Adipose tissue (tissue), 3 donors: ENCODE results near the gene ALDOC. TPM values are rescaled to one million over a fixed set of nuclear protein-coding genes. Genes with fewer than 3 reads are reported as not detected.
"Not testable (repeated sequence)": the region's sequence is repeated elsewhere in the genome, so short reads cannot be mapped to it uniquely, and the experiment has no call there.

ENCODE experiments used
- H3K27ac ChIP-seq: one replicate; pipeline ENCODE4 v1.5.1; 2013; ENCODE audit warnings: low read depth, low read length
- WGBS, 3 donors: extraction: QIAGEN DNeasy Blood & Tissue Kit; methylation state at CpG; one replicate each; pipeline ENCODE4 v1.1.7; 2013; 5-methylcytosine and 5-hydroxymethylcytosine counted together
- polyA plus RNA-seq, 3 donors: library from polyadenylated mRNA; stranded (reverse); fragments of 200-250 nt; gene quantifications; one replicate each; pipeline ENCODE4 v1.2.3, GENCODE V29; 2013
- donor health status: healthy with polysubstance abuse.
- donor health status: Bipolar disorder and iron deficiency.
- donor health status: healthy.

The ALDOC gene
- polyA plus RNA-seq = 10 to 100 TPM in 2 of 3 donors, 1 to 10 TPM in 1; 5.4 to 59.0 (median 23.8) TPM

DNA sequence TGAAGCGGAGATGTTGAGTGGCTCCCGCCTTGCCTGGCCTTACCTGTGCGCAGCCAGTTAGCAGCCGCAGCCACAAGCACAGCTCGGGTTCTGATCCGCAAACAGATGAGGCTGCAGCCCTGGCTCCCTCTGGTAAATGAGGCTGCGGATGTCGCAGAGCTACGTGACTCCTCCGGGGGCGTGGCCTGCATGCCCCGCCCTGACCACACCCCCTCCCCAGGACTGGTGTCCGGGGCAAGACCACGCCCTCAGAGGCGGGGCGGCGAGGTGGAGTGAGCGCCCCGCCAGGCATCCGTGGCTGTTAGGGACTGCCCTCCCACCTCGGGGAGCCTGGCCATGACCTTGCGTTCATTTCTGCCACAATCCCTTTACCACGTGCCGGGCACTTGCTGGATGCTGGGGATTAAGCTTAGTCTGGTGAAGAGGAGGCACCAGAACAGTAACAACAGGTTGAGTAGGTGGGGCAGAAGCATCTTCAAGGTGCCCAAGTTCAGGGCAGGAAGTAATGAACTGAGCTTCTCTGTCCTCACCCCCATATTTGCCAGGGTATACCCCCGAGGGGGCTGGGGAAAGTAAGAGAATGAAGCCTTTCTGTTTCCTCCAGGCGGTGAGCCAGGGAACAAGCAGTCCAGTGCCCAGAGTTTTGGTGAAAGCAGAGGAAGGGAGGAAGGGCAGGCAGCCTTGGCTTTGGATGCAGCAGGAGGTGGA lies at the start of gene ALDOC:
Gene ALDOC (minus strand): TSS at position 138 of the 708 bp plus-strand sequence. CDS start 1,363 bp downstream, outside the sequence.
- WGBS, 3 donors = 5 to 9% (median 8%) methylated on average over 24 to 25 of the region's 26 CpGs
- H3K27ac ChIP-seq = no peak within 1 kb of the TSS

DNA sequence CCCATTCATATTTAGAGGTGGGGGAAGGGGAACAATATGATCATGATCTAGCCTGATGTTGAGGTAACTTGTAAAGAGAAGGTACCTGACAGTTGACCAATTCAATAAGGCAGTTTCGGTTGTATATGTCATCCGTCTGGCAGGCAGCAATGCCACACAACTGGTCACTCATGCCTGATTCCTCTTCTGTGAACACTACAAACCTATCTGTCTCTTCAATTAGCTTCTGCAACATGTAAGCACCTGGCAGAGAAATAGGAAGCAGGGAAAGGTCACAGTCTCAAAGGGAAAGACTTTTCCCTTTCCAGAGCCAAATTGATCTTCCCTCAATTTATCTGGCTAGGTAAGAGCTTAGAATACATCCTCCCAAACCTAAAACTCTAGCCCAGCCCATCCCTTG lies 47.5 kb upstream of the ALDOC start:
- 91 to 94% (median 92%) methylated on average over 2 of the region's 2 CpGs for WGBS, 3 donors

DNA sequence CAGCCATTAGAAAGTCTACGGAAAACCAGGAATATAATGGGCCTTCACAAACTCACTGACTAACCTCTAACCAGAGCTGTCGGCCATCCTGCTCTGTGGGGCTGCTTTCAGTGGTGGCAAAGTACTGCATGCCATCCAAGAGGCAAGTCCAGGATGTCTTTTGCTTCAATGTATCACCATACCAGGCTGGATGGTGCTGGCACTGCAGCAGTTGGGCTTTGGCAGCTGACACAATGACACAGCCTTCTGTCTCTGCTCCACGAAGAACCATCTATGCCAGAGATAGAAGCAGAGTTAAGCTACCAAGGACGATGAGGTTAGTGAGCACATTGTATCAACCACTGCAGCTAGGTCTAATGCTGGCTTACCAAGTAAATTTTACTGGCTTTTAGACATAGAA lies 47.0 kb upstream of the ALDOC start:
- H3K27ac ChIP-seq = no peak overlapping the region
- 90 to 97% (median 91%) methylated on average over 4 of the region's 4 CpGs for WGBS, 3 donors

More for the DNA sequence above, 47.5 kb upstream of the ALDOC start:
- no peak overlapping the region for H3K27ac ChIP-seq

DNA sequence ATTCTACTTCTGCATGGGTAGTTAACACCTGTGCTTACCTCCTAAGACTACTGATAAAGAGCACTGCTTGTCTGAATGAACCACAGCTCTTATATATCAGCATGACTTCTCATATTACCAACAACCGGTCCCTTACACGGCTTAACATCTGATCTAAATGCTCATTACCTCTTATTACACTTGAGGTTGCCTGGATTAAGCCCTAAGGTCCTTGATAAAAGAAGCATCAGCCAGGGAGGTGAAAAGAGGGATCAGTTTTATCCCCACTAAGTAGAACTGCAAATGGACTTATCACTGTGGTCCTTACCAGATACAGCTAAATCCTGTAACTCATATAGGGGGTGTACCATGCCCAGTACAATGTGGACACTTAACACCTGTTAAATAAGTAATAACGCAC lies 45.5 kb upstream of the ALDOC start:
- H3K27ac ChIP-seq = no peak overlapping the region
- WGBS, 3 donors = 81 to 97% (median 93%) methylated on average over 3 of the region's 3 CpGs

DNA sequence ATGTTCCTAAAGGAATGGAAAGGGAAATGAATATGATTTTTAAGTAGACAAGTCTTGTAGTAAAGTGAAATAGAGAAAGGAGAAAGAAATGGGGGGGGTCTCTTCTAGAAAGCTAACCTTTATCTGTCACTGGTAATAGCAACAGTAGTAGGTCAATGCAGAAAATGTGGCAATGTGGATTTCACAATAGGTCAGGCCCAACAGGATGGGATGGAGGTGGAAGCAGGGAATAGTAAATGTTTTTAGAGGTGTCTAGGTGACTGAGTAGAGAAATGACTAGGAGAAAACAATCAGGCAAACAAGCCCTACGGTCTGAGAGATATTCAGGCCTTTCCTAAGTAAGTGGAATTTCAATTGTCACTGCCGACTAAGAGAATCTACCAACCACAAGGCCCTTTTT lies 43.3 kb upstream of the ALDOC start:
- 77 to 89% (median 80%) methylated on average over 2 of the region's 2 CpGs for WGBS, 3 donors

DNA sequence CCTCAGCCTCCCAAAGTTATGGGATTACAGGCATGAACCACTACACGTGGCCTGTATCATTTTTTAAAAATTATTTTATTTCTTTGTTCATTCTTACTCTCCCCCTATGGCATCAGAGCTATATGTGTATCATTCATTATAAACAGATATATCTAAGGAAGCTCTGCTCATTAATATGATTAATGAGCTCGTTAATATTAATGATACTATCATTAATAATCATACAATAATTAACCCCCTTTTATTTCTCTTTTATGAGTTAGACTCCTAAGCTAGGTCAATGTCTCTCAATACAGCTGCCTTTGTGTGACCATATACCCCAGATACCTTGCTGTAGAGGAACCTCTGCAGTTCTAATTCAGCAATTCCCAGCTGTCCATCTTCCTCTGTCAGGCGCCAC lies 41.8 kb upstream of the ALDOC start:
- H3K27ac ChIP-seq = no peak overlapping the region
- WGBS, 3 donors = 85 to 96% (median 93%) methylated on average over 3 of the region's 3 CpGs

More for the DNA sequence above, 43.3 kb upstream of the ALDOC start:
- no peak overlapping the region for H3K27ac ChIP-seq

DNA sequence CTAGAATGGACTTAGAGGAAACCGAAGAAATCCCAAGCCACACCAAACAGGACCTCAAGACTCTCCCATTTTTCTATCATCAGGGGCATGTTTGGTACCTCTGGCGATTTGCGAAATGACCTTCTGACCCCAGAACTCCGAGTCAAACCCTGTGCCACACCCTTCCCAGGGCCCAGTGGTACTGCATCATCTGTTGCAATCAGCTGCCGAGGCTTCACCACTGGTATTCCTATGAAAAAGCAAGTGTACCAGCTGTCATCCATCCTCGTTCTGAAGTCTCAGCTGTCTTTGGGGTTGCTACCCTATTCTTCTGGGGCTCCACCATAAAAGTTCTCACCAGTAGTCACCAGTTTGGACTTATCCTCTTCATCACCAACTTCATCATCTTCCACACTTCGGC lies 39.6 kb upstream of the ALDOC start:
- H3K27ac ChIP-seq = no peak overlapping the region
- 80 to 87% (median 82%) methylated on average over 7 of the region's 7 CpGs for WGBS, 3 donors

DNA sequence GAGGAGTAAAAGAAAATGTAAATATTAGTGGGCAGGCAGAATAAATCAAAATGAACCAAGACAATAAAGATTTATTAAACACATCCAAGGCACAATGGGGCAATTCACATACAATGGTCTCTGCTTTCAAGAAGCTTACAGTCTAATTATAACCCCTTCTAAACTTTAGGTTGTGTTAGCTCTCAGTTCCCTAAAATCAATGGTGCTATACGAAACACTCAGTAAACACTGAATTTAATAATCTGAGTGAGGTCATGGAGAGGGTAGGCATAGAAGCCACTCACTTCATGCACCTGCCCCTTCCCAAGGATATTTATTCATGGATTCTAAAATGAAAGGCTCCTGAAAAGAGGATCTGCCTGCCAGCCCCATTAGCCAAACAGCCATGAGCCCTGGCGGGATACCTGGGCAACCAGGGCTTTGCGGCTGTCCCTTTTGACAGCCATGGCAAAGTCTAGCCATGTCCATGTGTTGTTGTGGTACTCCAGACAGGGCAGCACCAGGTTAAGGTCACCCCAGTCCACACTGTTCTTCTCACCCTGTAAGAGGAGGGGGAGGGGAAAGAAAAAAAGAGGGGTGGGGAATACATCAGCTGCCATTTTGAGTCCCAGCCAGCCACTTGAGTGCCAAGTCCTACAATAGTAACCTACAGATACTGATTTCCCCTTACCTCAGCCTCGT lies 38.7 kb upstream of the ALDOC start:
- H3K27ac ChIP-seq = no peak overlapping the region
- WGBS, 3 donors = 83 to 91% (median 87%) methylated on average over 4 of the region's 4 CpGs

DNA sequence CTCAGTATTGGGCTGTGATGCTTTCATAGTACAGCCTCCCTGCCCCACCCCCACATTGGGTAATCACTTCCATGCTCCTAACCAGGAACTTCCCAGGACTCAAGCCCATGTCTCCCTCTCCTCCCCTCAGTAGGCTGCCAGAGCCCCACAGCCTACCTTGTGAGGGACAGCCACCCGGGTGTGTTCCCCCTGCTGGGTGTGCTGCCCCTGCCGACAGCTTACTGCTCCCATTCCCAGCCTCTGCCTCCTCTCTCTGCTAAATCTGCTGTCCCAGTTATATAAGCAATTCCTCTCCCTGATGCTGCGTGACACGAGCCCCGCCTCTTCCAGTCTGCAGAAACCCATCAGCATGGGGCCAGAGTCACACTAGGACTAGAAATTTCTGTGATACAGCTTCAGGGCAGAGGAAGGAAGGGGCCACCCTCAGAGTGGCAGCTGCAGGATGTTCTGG lies 37.3 kb upstream of the ALDOC start, which contains the start of gene RSKR:
Gene RSKR (minus strand): TSS at position 255 of the 451 bp plus-strand sequence. CDS start 24 bp downstream, at position 231.
- no peak within 1 kb of the TSS for H3K27ac ChIP-seq
- WGBS, 3 donors = 63 to 89% (median 67%) methylated on average over 5 of the region's 5 CpGs

DNA sequence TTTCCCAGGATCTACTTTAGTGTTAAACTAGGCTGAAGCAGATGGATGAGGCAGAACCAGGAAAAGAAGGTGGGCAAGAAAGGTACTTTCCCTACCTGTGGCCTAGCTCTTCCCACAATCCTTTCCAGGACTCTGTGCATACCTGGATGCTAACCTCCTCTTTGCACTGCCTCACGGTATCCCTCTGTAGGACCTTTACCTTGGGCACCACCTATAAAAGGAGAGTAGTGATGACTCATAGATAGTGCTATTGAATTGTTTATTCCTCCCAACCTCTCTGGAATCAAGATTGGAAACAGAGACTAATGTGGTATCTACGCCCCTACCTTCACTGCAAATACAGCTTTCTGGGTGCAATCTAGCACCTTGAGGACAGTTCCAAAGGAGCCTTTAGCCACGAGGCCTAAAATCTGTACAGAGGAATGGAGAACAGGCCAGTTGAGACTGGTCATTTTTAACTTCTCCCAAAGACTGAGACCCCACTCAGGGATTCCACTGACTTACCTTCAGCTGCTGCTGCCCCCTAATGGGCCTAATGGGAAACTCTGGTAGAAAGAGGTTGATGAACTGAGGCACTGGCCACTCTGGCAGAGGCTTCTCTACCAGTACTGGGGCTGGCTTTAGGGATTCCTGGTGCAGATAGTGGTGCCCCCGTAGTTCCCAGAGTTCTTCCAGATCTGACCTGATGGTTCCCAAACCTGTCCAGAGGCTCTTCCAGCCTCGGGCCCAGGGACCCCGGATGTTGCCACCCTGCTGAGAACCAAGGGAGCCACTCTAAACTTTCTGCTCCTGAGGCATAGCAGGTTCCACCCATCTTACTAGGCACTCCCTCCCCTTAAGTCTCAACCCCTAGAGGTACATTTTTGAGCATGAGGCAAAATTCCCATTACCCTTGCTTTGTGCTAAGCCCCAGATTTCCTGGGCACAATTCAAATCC lies 36.5 kb upstream of the ALDOC start:
- H3K27ac ChIP-seq = no peak overlapping the region
- WGBS, 3 donors = 76 to 82% (median 76%) methylated on average over 6 of the region's 6 CpGs

DNA sequence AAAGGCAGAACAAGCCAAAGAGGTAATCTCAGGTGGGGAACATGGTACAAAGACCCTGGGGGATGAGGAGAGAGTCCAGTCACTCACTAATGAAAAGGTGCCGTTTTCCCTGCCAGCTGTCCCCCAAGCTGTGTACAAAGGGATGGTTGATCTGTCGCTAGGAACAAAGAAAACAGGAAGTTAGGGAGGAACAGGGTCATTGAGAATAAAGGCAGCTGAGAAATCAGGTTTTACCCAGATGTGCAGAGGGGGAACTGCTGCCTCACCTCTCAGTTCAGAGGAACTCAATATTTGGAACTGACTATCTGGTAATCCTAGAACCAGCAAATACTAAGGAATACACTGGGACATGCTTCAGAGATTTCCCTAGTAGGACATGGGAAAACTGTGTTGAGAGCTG lies 35.8 kb upstream of the ALDOC start:
- 41 to 64% (median 46%) methylated on average over 2 of the region's 2 CpGs for WGBS, 3 donors
- no peak overlapping the region for H3K27ac ChIP-seq

DNA sequence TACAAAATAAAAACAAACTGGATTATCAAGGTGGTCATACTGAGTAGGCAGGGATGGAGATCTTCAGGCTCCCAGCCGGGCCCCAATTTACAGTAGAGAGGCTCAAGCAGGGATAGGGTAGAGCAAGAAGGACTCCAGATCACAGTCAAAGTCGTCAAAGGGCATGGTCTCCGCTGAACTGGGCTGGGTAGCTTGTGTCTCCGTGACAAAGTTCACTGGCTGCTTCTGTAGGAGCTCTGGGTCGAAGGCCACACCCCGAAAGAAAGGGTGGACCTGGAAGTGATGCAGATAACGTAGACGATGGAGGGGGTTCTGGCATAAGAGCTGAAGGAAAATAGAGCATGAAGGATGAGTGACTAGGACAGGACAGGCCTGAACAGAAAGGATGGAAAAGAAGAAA lies 33.7 kb upstream of the ALDOC start:
- 85 to 91% (median 86%) methylated on average over 8 of the region's 8 CpGs for WGBS, 3 donors
- H3K27ac ChIP-seq = no peak overlapping the region

DNA sequence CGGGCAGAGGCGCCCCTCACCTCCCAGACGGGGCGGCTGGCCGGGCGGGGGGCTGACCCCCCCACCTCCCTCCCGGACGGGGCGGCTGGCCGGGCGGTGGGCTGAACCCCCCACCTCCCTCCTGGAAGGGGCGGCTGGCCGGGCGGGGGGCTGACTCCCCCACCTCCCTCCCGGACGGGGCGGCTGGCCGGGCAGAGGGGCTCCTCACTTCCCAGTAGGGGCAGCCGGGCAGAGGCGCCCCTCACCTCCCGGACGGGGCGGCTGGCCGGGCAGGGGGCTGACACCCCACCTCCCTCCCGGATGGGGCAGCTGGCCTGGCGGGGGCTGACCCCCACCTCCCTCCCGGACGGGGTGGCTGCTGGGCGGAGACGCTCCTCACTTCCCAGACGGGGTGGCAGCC lies 27.3 kb upstream of the ALDOC start:
- 95 to 98% (median 96%) methylated on average over 8 to 21 of the region's 31 CpGs for WGBS, 3 donors

DNA sequence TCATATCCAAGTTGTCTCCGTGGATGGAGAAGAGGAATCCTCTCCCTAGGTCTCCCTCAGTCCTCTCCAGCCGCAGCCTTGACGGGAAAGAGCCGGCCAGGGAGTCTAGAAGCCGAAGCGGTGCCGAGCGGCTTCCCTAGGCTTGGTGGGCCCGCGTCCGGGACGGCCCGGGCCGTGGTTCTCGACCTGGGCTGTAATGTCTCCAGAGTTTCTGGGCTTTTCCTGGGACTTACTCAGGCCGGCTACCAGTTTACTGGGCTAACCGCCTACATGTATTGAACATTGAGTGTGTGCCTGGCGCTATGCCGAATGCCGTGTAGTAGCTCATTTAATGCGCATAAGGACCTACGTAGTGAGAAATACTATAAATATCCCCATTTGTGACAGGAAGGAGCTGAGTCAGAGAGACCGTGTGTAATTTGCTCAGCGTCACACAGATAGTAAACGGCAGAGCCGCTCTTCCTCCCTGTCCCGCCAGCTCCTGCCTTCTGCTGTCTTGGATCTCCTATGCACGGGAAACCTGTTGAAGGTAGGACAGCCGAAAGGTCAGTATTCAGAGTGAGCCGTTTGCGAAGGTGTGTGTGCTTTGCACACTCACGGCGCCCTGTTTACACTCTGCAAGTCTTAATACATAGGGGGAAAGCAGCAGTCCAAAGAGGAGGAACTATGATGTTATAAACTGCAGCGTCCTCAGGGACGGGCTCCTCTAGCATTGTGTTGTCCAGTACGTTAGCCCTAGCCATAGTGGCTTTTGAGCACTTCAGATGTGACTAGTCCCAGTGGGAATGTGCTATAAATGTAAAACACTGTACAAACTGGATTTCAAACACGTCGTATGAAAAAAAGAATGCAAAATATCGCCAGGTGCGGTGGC lies 22.9 kb upstream of the ALDOC start:
- WGBS, 3 donors = 6 to 9% (median 8%) methylated on average over 40 of the region's 40 CpGs
- H3K27ac ChIP-seq = peak overlapping the region; percentile 55

More for the DNA sequence above, 27.3 kb upstream of the ALDOC start:
- not testable (repeated sequence) for H3K27ac ChIP-seq

DNA sequence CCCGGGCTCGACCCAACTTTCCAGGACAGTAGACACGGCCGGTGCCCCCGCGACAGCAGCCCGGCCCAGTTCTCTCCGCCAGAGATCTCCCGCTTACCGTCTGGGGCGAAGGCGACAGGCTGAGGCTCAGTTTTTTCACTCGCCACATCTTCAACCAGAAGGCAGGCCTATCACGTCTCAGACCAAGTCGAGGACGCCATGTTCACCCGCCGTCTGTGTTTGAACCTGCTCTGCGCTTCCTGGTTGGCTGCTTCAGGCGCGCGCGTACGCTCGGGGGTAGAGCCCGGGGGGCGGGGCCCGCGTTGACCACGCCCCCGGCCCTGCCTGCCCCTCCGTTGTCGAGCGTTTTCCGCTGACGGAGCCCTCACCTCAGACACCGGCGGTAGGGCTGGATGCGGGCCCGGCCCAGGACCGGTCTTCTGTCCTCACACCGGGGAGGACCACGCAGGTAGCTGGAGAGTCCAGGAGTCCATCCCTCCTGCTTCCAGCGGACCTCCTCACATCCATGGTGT lies 22.2 kb upstream of the ALDOC start, which contains the start of gene SPAG5:
Gene SPAG5 (minus strand): TSS at position 227 of the 512 bp plus-strand sequence. CDS start 79 bp downstream, at position 148.
- WGBS, 3 donors = 0 to 1% (median 0%) methylated on average over 44 of the region's 44 CpGs
- H3K27ac ChIP-seq = peak within 1 kb of the TSS; percentile 55

DNA sequence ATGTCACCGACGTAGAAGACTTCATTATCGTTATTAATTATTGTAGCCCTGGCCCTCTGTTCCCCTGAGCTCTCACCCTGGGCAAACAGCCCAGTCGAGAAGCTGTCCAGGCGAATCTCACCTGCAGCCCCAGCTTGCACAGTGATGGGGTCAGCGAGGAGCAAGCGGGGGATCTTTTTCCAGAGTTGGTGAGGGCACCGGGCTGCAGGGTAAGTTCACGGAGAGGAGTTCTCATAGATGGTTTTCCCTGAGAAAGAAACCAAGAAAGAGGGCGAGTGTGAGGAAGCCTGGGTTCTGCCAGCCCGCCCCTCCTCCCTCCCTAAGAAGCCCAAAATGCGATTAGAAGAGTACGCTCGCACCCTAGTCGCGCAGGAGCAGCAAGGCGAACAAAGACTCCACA lies 21.7 kb upstream of the ALDOC start:
- 5 to 6% (median 6%) methylated on average over 17 of the region's 17 CpGs for WGBS, 3 donors
- no peak overlapping the region for H3K27ac ChIP-seq

DNA sequence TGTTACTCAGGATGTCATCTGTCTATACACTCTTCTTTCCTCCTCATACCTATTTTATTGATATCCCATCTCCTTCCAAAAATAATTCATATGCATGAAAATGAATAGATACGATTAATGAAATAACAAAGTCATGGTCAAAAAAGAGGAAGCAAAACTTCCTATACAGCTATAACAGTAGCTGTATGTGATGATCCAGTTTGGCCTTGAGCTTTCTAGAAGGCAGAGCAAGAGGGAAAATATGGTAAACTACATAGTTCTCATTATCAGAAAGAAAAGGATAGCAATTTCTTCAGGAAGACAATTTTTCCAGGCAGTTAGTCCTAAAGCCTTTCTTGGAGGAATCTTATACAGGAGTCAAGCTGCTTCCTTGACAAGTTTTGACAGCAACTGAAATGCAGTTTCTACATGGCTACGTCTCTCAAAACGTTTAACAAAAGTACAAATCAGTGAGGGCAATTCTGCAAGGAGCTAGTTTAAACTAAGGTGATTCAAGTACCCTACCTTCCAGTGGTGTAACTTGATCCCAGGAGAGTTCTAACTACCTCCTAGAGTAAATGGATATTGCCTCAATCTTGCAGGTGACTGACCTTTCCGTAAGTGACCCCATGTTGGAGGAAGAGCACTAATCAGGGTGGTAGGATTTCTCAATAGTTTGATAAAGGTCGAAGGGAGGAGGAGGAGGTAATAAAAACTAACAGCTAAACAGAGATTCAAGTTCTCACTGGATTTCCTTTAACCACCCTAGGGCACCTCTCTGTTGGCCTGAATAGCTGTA lies 21.1 kb upstream of the ALDOC start:
- 32 to 41% (median 37%) methylated on average over 5 of the region's 5 CpGs for WGBS, 3 donors
- H3K27ac ChIP-seq = no peak overlapping the region
